ENCODE results near the gene MAN2B1. TPM values are rescaled to one million over a fixed set of nuclear protein-coding genes. Genes with fewer than 3 reads are reported as not detected.
"Not testable (repeated sequence)": the region's sequence is repeated elsewhere in the genome, so short reads cannot be mapped to it uniquely, and the experiment has no call there.

MAN2B1 gene
- polyA plus RNA-seq, 3 donors, result 28.6 to 38.1 (median 31.5) TPM

GRCh38 chr19:12695514-12695913 lies 29.0 kb upstream of the MAN2B1 start:
- DNase-seq (ENCODE audit: extremely low read depth in 1 of 11, low read depth in 9 of 11, low spot score in 4 of 11), result no peak

- no peak for DNase-seq (ENCODE audit: extremely low read depth in 1 of 11, low read depth in 9 of 11, low spot score in 4 of 11)
These were observed 28.6 kb upstream of the MAN2B1 start for GRCh38 chr19:12695096-12695495.

- no peak for DNase-seq (ENCODE audit: extremely low read depth in 1 of 11, low read depth in 9 of 11, low spot score in 4 of 11)
These were observed 28.1 kb upstream of the MAN2B1 start for GRCh38 chr19:12694641-12695040.

GRCh38 chr19:12692960-12693359 lies 26.4 kb upstream of the MAN2B1 start:
- DNase-seq (ENCODE audit: extremely low read depth in 1 of 11, low read depth in 9 of 11, low spot score in 4 of 11), result no peak

- no peak for DNase-seq (ENCODE audit: extremely low read depth in 1 of 11, low read depth in 9 of 11, low spot score in 4 of 11)
These were observed 23.2 kb upstream of the MAN2B1 start for GRCh38 chr19:12689581-12690216.

GRCh38 chr19:12689012-12689411 lies 22.5 kb upstream of the MAN2B1 start:
- DNase-seq (ENCODE audit: extremely low read depth in 1 of 11, low read depth in 9 of 11, low spot score in 4 of 11), result no peak

GRCh38 chr19:12687496-12688196 lies 21.1 kb upstream of the MAN2B1 start, which contains the start of gene GNG14:
Gene GNG14 (plus strand): TSS chr19:12687998. CDS start chr19:12688049, 51 bp downstream.
- no peak for DNase-seq (ENCODE audit: extremely low read depth in 1 of 11, low read depth in 9 of 11, low spot score in 4 of 11)

- no peak for DNase-seq (ENCODE audit: extremely low read depth in 1 of 11, low read depth in 9 of 11, low spot score in 4 of 11)
These were observed 19.3 kb upstream of the MAN2B1 start for GRCh38 chr19:12685831-12686230.

- peak; percentile 89 to 99 (median 97) for DNase-seq (ENCODE audit: extremely low read depth in 1 of 11, low read depth in 9 of 11, low spot score in 4 of 11)
These were observed 14.8 kb upstream of the MAN2B1 start, which contains the start of gene DHPS for GRCh38 chr19:12681074-12681987. Gene DHPS (minus strand): TSS chr19:12681880. CDS start chr19:12681766, 114 bp downstream.

- no peak for DNase-seq (ENCODE audit: extremely low read depth in 1 of 11, low read depth in 9 of 11, low spot score in 4 of 11)
These were observed 13.5 kb upstream of the MAN2B1 start for GRCh38 chr19:12680034-12680433.

- DNase-seq (ENCODE audit: extremely low read depth in 1 of 11, low read depth in 9 of 11, low spot score in 4 of 11), result not testable (repeated sequence)
These were observed 11.5 kb upstream of the MAN2B1 start for GRCh38 chr19:12678039-12678438.

GRCh38 chr19:12676928-12677327 lies 10.4 kb upstream of the MAN2B1 start:
- no peak for DNase-seq (ENCODE audit: extremely low read depth in 1 of 11, low read depth in 9 of 11, low spot score in 4 of 11)

- peak in 8 of 11 donors; percentile 48 to 75 (median 62) for DNase-seq (ENCODE audit: extremely low read depth in 1 of 11, low read depth in 9 of 11, low spot score in 4 of 11)
These were observed 9.8 kb upstream of the MAN2B1 start for GRCh38 chr19:12676384-12676792.

- no peak for DNase-seq (ENCODE audit: extremely low read depth in 1 of 11, low read depth in 9 of 11, low spot score in 4 of 11)
These were observed 9.4 kb upstream of the MAN2B1 start for GRCh38 chr19:12675940-12676339.

GRCh38 chr19:12675399-12675798 lies 8.9 kb upstream of the MAN2B1 start:
- no peak for DNase-seq (ENCODE audit: extremely low read depth in 1 of 11, low read depth in 9 of 11, low spot score in 4 of 11)

- no peak for DNase-seq (ENCODE audit: extremely low read depth in 1 of 11, low read depth in 9 of 11, low spot score in 4 of 11)
These were observed 6.2 kb upstream of the MAN2B1 start for GRCh38 chr19:12672744-12673143.

GRCh38 chr19:12670159-12670928 lies 3.8 kb upstream of the MAN2B1 start:
- no peak for DNase-seq (ENCODE audit: extremely low read depth in 1 of 11, low read depth in 9 of 11, low spot score in 4 of 11)

GRCh38 chr19:12669270-12670158 lies 3.0 kb upstream of the MAN2B1 start:
- peak in 10 of 11 donors; percentile 74 to 90 (median 78) for DNase-seq (ENCODE audit: extremely low read depth in 1 of 11, low read depth in 9 of 11, low spot score in 4 of 11)

Measured in renal cortex interstitium (tissue), 11 donors.